Astrocyte of the cerebellum (primary cell): Measurements from ENCODE around the gene ZDHHC11B.
"Not testable (repeated sequence)": the region's sequence is repeated elsewhere in the genome, so short reads cannot be mapped to it uniquely, and the experiment has no call there.

Experiments
- DNase-seq: peaks from one replicate; pipeline ENCODE4 v3.0.0-alpha.2; 2011; ENCODE audit warnings: low read depth
- H3K4me3 ChIP-seq: 2 replicates; pipeline ENCODE4 v1.5.1; 2011; ENCODE audit warnings: mild to moderate bottlenecking, low read depth, low read length, moderate library complexity
- CTCF ChIP-seq: IDR thresholded peaks from 2 replicates; pipeline ENCODE4 v1.5.1; 2012; ENCODE audit warnings: low read length, low read depth, moderate library complexity, mild to moderate bottlenecking; ENCODE audit errors: missing control alignments
- in situ Hi-C: cut with HindIII; loops from 2 replicates; pipeline ENCODE4 v1.10.0; 2017; ENCODE audit warnings: low sequenced_read_pairs

The ZDHHC11B gene

GRCh38 chr5:746258-746761 lies 38.2 kb downstream of the ZDHHC11B start:
- DNase-seq, result no peak
- no peak for TF ChIP-seq CTCF
- in situ Hi-C loops, result no loop called here
- H3K4me3 ChIP-seq, result no peak overlapping the region

- H3K4me3 ChIP-seq, in situ Hi-C loops, DNase-seq: not testable (repeated sequence)
These were observed 39.0 kb downstream of the ZDHHC11B start for GRCh38 chr5:745272-746142.

GRCh38 chr5:743696-744404 lies 40.7 kb downstream of the ZDHHC11B start:
- DNase-seq, H3K4me3 ChIP-seq, in situ Hi-C loops: not testable (repeated sequence)

GRCh38 chr5:742276-742675 lies 42.3 kb downstream of the ZDHHC11B start:
- in situ Hi-C loops, result not testable (repeated sequence)

GRCh38 chr5:734145-734544 lies 50.4 kb downstream of the ZDHHC11B start:
- H3K4me3 ChIP-seq, in situ Hi-C loops, DNase-seq: not testable (repeated sequence)

More at GRCh38 chr5:742276-742675, 42.3 kb downstream of the ZDHHC11B start:
- not testable (repeated sequence) for H3K4me3 ChIP-seq, DNase-seq

- in situ Hi-C loops, DNase-seq, H3K4me3 ChIP-seq: not testable (repeated sequence)
These were observed 51.6 kb downstream of the ZDHHC11B start for GRCh38 chr5:732754-733454.

GRCh38 chr5:729225-729624 lies 55.3 kb downstream of the ZDHHC11B start:
- H3K4me3 ChIP-seq, DNase-seq, in situ Hi-C loops: not testable (repeated sequence)

- DNase-seq, in situ Hi-C loops, H3K4me3 ChIP-seq: not testable (repeated sequence)
These were observed 57.4 kb downstream of the ZDHHC11B start for GRCh38 chr5:727087-727486.

- DNase-seq, H3K4me3 ChIP-seq, in situ Hi-C loops: not testable (repeated sequence)
These were observed 60.7 kb downstream of the ZDHHC11B start for GRCh38 chr5:723865-724264.

- DNase-seq, in situ Hi-C loops, H3K4me3 ChIP-seq: not testable (repeated sequence)
These were observed 61.2 kb downstream of the ZDHHC11B start for GRCh38 chr5:723309-723708.

GRCh38 chr5:719379-719778 lies 65.2 kb downstream of the ZDHHC11B start:
- H3K4me3 ChIP-seq, DNase-seq, in situ Hi-C loops: not testable (repeated sequence)
